Mesenchymal stem cell (in vitro differentiated cells and primary cell): ENCODE data around the gene ASXL1.

Source experiments
- DNase-seq: peaks from one replicate; pipeline ENCODE4 v3.0.0-alpha.2; 2013
- H2AFZ ChIP-seq: one replicate; pipeline ENCODE4 v1.6.1; 2013; ENCODE audit warnings: low read depth, mild to moderate bottlenecking, control low read depth, inconsistent platforms, low read length, moderate library complexity
- H2AK5ac ChIP-seq: 2 replicates; pipeline ENCODE4 v1.6.1; 2013; ENCODE audit warnings: low read length, moderate library complexity, mild to moderate bottlenecking, inconsistent platforms; ENCODE audit not compliant: severe bottlenecking
- H2BK120ac ChIP-seq: one replicate; pipeline ENCODE4 v1.6.1; 2013; ENCODE audit warnings: low read depth, mild to moderate bottlenecking, inconsistent platforms, low read length, moderate library complexity
- H2BK12ac ChIP-seq, 2 experiments: one replicate each; pipeline ENCODE4 v1.6.1; 2013; ENCODE audit warnings: inconsistent platforms in 2 of 2, low read length in 2 of 2, mild to moderate bottlenecking in 2 of 2, moderate library complexity in 2 of 2, control low read depth in 1 of 2
- H2BK15ac ChIP-seq: one replicate; pipeline ENCODE4 v1.6.1; 2013; ENCODE audit warnings: mild to moderate bottlenecking, low read depth, inconsistent platforms; ENCODE audit not compliant: poor library complexity, severe bottlenecking
- H2BK5ac ChIP-seq: 2 replicates; pipeline ENCODE4 v1.6.1; 2013; ENCODE audit warnings: low read depth, mild to moderate bottlenecking, low read length, control low read depth, inconsistent platforms; ENCODE audit not compliant: poor library complexity, severe bottlenecking
- H3K14ac ChIP-seq, 2 experiments: one replicate each; pipeline ENCODE4 v1.6.1; 2013; ENCODE audit warnings: inconsistent platforms in 2 of 2, low read length in 2 of 2, control low read depth in 1 of 2, mild to moderate bottlenecking in 1 of 2, moderate library complexity in 1 of 2
- H3K18ac ChIP-seq, 2 experiments: one replicate each; pipeline ENCODE4 v1.6.1; 2013; ENCODE audit warnings: inconsistent platforms in 2 of 2, low read length in 2 of 2, control low read depth in 1 of 2, low read depth in 1 of 2, mild to moderate bottlenecking in 1 of 2
- H3K23ac ChIP-seq, 2 experiments: one replicate each; pipeline ENCODE4 v1.6.1; 2013; ENCODE audit warnings: inconsistent platforms in 2 of 2, low read length in 2 of 2, mild to moderate bottlenecking in 2 of 2, moderate library complexity in 2 of 2, control low read depth in 1 of 2
- H3K27ac ChIP-seq: 2 replicates; pipeline ENCODE4 v1.5.1; 2013; ENCODE audit warnings: mild to moderate bottlenecking, moderate library complexity, low read length, control low read depth, inconsistent platforms; ENCODE audit not compliant: poor library complexity, severe bottlenecking
- H3K27me3 ChIP-seq, 2 experiments: 2 replicates each; pipeline versions ENCODE4 v1.6.1 to v1.7.0; 2013; ENCODE audit warnings: low read length in 2 of 2, mild to moderate bottlenecking in 2 of 2, moderate library complexity in 2 of 2, control low read depth in 1 of 2, inconsistent platforms in 1 of 2; ENCODE audit not compliant: control insufficient read depth in 1 of 2, insufficient read depth in 1 of 2
- H3K36me3 ChIP-seq, 2 experiments: 2 replicates each; pipeline versions ENCODE4 v1.6.1 to v1.7.0; 2013; ENCODE audit warnings: low read length in 2 of 2, control low read depth in 1 of 2, inconsistent platforms in 1 of 2, low read depth in 1 of 2, mild to moderate bottlenecking in 1 of 2; ENCODE audit not compliant: insufficient read depth in 2 of 2, control insufficient read depth in 1 of 2
- H3K4ac ChIP-seq, 2 experiments: one replicate each; pipeline ENCODE4 v1.6.1; 2013; ENCODE audit warnings: inconsistent platforms in 2 of 2, low read length in 2 of 2, mild to moderate bottlenecking in 2 of 2, moderate library complexity in 2 of 2, control low read depth in 1 of 2, low read depth in 1 of 2
- H3K4me1 ChIP-seq: 2 replicates; pipeline ENCODE4 v1.6.1; 2013; ENCODE audit warnings: low read depth, low read length, control low read depth; ENCODE audit not compliant: control insufficient read depth, insufficient read depth
- H3K4me2 ChIP-seq: 2 replicates; pipeline ENCODE4 v1.6.1; 2013; ENCODE audit warnings: low read length, mild to moderate bottlenecking, inconsistent platforms; ENCODE audit not compliant: poor library complexity, severe bottlenecking
- H3K4me3 ChIP-seq, 2 experiments: 2 replicates each; pipeline versions ENCODE4 v1.5.1 to v1.7.0; 2013; ENCODE audit warnings: low read length in 2 of 2, mild to moderate bottlenecking in 2 of 2, control low read depth in 1 of 2, low read depth in 1 of 2; ENCODE audit not compliant: insufficient read depth in 1 of 2
- H3K79me1 ChIP-seq: replicated peaks from 2 replicates; pipeline ENCODE4 v1.6.1; 2013; ENCODE audit warnings: mild to moderate bottlenecking, control low read depth, low read length, inconsistent platforms; ENCODE audit not compliant: poor library complexity, severe bottlenecking
- H3K9ac ChIP-seq: 2 replicates; pipeline ENCODE4 v1.7.0; 2013; ENCODE audit warnings: mild to moderate bottlenecking, low read length, moderate library complexity
- H3K9me3 ChIP-seq: 2 replicates; pipeline ENCODE4 v1.7.0; 2013; ENCODE audit warnings: mild to moderate bottlenecking, low read length; ENCODE audit not compliant: control insufficient read depth
- H4K8ac ChIP-seq: one replicate; pipeline ENCODE4 v1.6.1; 2013; ENCODE audit warnings: inconsistent platforms, mild to moderate bottlenecking, low read length, moderate library complexity
- H4K91ac ChIP-seq: one replicate; pipeline ENCODE4 v1.6.1; 2013; ENCODE audit warnings: mild to moderate bottlenecking, low read length, inconsistent platforms
- WGBS: methylation state at CpG from one replicate; pipeline ENCODE4 v1.1.7; 2013; ENCODE audit warnings: mixed read lengths; 5-methylcytosine and 5-hydroxymethylcytosine counted together

ASXL1 gene

DNA sequence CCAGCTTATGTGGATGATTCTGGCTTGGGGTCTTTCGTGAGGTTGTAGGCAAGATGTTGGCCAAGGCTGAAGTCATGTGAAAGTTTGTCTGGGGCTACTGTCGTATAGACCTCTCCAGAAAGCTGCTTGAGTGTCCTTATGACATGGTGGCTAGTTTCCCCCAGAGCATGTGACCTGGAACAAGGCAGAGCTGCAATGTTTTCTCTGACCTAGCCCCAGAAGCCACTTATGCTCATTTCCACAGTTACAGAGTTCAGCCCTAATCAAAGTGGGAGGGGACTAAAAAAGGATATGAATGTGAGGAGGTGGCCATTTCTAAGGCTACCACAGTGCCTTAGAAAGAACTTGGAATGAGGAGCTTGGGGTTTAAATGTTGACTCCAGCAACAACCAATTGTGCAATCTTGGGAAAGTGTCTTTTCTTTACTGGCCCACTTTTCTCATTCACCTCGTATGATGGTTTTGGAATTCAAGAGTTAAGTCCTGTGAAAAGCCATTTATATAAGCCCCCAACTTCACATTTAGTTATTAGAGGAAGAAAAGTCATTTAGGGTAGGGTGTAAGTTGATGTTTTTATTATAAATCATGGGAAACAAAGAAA lies 5.9 kb upstream of the ASXL1 start:
- no peak overlapping the region for H3K4me3 ChIP-seq

DNA sequence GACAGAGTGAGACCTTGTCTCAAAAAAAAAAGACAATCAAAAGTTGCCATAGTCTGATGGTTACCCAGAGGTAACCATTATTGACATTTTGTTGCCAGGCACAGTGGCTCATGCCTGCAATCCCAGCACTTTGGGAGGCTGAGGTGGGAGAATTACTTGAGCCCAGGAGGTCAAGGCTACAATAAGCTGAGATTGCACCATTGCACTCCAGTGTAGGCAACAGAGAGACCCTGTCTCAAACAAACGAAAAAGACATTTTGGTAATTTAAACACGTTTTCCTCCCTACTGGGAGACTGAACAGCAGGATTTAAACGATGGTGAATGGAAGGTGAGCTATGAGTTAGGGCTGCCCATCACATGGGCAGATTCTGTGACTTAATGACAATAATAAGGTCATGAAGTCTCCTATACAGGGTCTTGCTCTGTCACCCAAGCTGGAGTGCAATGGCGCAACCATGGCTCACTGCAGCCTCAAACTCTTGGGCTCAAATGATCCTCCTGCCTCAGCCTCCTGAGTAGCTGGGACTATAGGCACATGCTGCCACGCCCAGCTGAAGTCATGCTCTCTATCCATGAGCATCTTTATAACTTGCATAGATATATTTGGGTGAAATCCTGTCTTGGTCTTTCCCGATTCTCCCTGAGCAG lies 4.2 kb upstream of the ASXL1 start:
- H2AK5ac ChIP-seq = peak overlapping the region; percentile 1
- peak overlapping the region; percentile 59 for H3K27ac ChIP-seq
- H3K4me1 ChIP-seq = no peaks in the 10 kb centered on the region
- H4K8ac ChIP-seq = no peak overlapping the region
- H3K9ac ChIP-seq = no peak overlapping the region
- peak overlapping the region in 1 of 2 experiments; percentile 32 for H3K18ac ChIP-seq
- no peaks in the 10 kb centered on the region for H3K27me3 ChIP-seq
- peak overlapping the region in 1 of 2 experiments; percentile 45 for H3K14ac ChIP-seq
- peak overlapping the region; percentile 10 for H2AFZ ChIP-seq
- no peak overlapping the region for H3K4me3 ChIP-seq
- WGBS = 89% methylated on average over 5 of the region's 6 CpGs
- no peak overlapping the region for H3K4me2 ChIP-seq
- no peak for DNase-seq
- H2BK15ac ChIP-seq = no peak overlapping the region
- peaks cover 4 to 8% of the 10 kb centered on the region in 2 experiments for H3K36me3 ChIP-seq
- peaks cover 2% of the 10 kb centered on the region for H3K79me1 ChIP-seq
- no peak overlapping the region for H4K91ac ChIP-seq
- peak overlapping the region in 1 of 2 experiments; percentile 10 for H2BK12ac ChIP-seq
- no peak overlapping the region for H3K23ac ChIP-seq
- no peak overlapping the region for H3K4ac ChIP-seq
- no peaks in the 10 kb centered on the region for H3K9me3 ChIP-seq
- H2BK5ac ChIP-seq = no peak overlapping the region
- H2BK120ac ChIP-seq = no peak overlapping the region

More for the DNA sequence above, 5.9 kb upstream of the ASXL1 start:
- Histone ChIP-seq H4K8ac (no peak overlapping the region), H3K14ac (no peak overlapping the region), H3K9me3 (no peaks in the 10 kb centered on the region), H2BK12ac (no peak overlapping the region), H3K4ac (no peak overlapping the region), H3K27ac (no peak overlapping the region), H2BK15ac (no peak overlapping the region), H4K91ac (no peak overlapping the region), H3K23ac (no peak overlapping the region), H2BK120ac (no peak overlapping the region), H3K9ac (no peak overlapping the region), H2AK5ac (no peak overlapping the region), H2BK5ac (no peak overlapping the region), H3K36me3 (peaks cover 4 to 8% of the 10 kb centered on the region in 2 experiments), H2AFZ (no peak overlapping the region), H3K27me3 (no peaks in the 10 kb centered on the region), H3K79me1 (peaks cover 2% of the 10 kb centered on the region), H3K18ac (no peak overlapping the region), H3K4me1 (no peaks in the 10 kb centered on the region), H3K4me2 (no peak overlapping the region)
- DNase-seq = no peak
- WGBS = 88% methylated on average over 3 of the region's 3 CpGs

DNA sequence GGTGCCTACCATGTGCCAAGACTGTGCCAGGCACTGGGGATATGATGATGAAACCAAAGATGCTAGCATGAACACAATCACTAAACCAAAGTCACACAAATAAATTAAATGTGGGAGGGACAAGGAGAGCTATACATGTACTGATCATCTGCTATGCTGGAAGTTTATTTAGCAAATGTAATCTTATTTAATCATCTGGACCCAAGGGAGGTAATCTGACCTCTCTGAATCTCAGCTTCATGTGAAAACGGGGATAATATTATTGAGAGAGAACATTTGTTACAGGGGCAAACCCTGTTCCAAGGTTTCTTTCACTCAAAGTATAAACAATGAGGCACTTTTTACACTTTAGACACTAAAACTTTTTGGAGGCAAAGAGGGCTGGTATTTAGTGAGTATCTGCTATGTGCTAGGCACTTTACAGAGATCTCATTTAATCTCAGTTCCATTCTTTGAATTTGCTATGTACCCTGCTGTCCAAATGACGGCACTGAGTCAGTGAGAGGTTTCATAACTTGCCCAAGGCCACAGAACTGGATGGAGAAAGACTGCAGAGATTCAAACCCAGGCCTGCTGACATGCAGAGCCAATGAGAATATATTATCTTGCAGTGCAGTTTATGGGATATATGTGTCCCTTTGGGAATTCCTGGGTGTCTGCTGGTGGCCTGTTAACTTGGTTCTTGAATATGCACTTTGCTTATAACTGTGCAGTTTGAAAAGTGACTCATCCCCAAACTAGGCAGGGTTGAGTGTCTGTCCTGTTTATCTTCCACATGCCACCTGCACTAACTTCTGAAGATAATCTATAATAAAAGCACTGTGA lies 3.3 kb upstream of the ASXL1 start:
- Histone ChIP-seq H3K9ac (peak overlapping the region; percentile 45), H3K79me1 (peaks cover 2% of the 10 kb centered on the region), H3K23ac (no peak overlapping the region), H2BK5ac (no peak overlapping the region), H3K4me3 (no peak overlapping the region), H3K14ac (no peak overlapping the region), H4K91ac (no peak overlapping the region), H3K36me3 (peaks cover 4 to 8% of the 10 kb centered on the region in 2 experiments), H3K9me3 (no peaks in the 10 kb centered on the region), H2AK5ac (peak overlapping the region; percentile 27), H2BK120ac (no peak overlapping the region), H3K18ac (no peak overlapping the region), H2BK12ac (no peak overlapping the region), H2AFZ (no peak overlapping the region), H3K4me2 (peak overlapping the region; percentile 4), H3K4ac (no peak overlapping the region), H3K4me1 (no peaks in the 10 kb centered on the region), H3K27me3 (no peaks in the 10 kb centered on the region), H2BK15ac (no peak overlapping the region), H3K27ac (peak overlapping the region; percentile 59), H4K8ac (no peak overlapping the region)
- WGBS = 0% methylated on average over 1 of the region's 2 CpGs
- DNase-seq = peak; percentile 91

DNA sequence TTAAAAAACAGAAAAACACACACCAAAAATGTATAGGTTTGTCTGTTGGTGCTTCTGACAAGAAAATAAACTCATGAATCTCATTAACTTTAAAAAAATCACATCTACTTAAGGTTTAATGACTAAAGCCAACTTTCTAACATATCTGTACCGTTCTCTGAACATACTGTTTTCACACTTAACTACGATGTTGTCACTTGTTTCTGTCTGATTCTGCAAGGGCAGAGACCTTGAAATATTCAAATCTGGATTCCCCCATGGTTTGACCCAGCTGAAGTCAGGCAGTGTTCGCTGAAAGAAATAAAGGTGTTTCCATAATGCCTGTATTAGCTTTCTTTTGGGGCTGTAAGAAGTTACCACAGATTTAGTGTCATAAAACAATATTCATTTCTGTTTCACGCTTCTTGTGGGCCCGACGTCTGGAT lies 2.7 kb upstream of the ASXL1 start:
- H3K4me1 ChIP-seq = no peaks in the 10 kb centered on the region
- no peak overlapping the region for H3K23ac ChIP-seq
- 63% methylated on average over 6 of the region's 6 CpGs for WGBS
- no peak overlapping the region for H2BK120ac ChIP-seq
- no peaks in the 10 kb centered on the region for H3K9me3 ChIP-seq
- no peak overlapping the region for H3K18ac ChIP-seq
- no peak overlapping the region for H2BK12ac ChIP-seq
- no peak overlapping the region for H2AFZ ChIP-seq
- no peak for DNase-seq
- H4K91ac ChIP-seq = no peak overlapping the region
- H3K79me1 ChIP-seq = no peaks in the 10 kb centered on the region
- no peak overlapping the region for H3K4ac ChIP-seq
- no peak overlapping the region for H2BK15ac ChIP-seq
- no peak overlapping the region for H2BK5ac ChIP-seq
- peak overlapping the region; percentile 5 for H2AK5ac ChIP-seq
- peak overlapping the region; percentile 69 for H3K27ac ChIP-seq
- H3K9ac ChIP-seq = peak overlapping the region; percentile 45
- H3K4me3 ChIP-seq = no peak overlapping the region
- H3K4me2 ChIP-seq = no peak overlapping the region
- H3K14ac ChIP-seq = no peak overlapping the region
- no peak overlapping the region for H4K8ac ChIP-seq
- H3K27me3 ChIP-seq = no peaks in the 10 kb centered on the region
- H3K36me3 ChIP-seq = peaks cover 3% of the 10 kb centered on the region in 2 experiments
